ENCODE results near the gene TBCD. TPM values are rescaled to one million over a fixed set of nuclear protein-coding genes. Genes with fewer than 3 reads are reported as not detected.
"Not testable (repeated sequence)": the region's sequence is repeated elsewhere in the genome, so short reads cannot be mapped to it uniquely, and the experiment has no call there.

Gene TBCD
- total RNA-seq, 4 donors from 2014 or later, result 30.5 to 94.3 (median 51.8) TPM

GRCh38 chr17:82985973-82986372, 234.1 kb downstream of the TBCD start:
- no peak for TF ChIP-seq CTCF (IDR thresholded peaks at IDR 0.05)
- no peak for ATAC-seq (ENCODE audit: low FRiP score)
- no peak for DNase-seq (ENCODE audit: low spot score)

GRCh38 chr17:82989051-82989450, 237.2 kb downstream of the TBCD start:
- ATAC-seq (ENCODE audit: low FRiP score), result not testable (repeated sequence)

GRCh38 chr17:82989881-82990280, 238.0 kb downstream of the TBCD start:
- ATAC-seq (ENCODE audit: low FRiP score), result no peak
- no peak for DNase-seq (ENCODE audit: low spot score)
- no peak for TF ChIP-seq CTCF (IDR thresholded peaks at IDR 0.05)

More at GRCh38 chr17:82989051-82989450, 237.2 kb downstream of the TBCD start:
- not testable (repeated sequence) for DNase-seq (ENCODE audit: low spot score)

- ATAC-seq (ENCODE audit: low FRiP score) (no peak), DNase-seq (ENCODE audit: low spot score) (no peak)
- no peak for TF ChIP-seq CTCF (IDR thresholded peaks at IDR 0.05)
These were observed 241.1 kb downstream of the TBCD start for GRCh38 chr17:82993005-82993404.

Other genes with a start within 250 kb of the TBCD start
- 10 to 100 TPM; 35.8 to 61.0 (median 38.4) TPM for gene FOXK2, start 232.3 kb upstream of the TBCD start, total RNA-seq
- 100 to 1,000 TPM in 1 of 4 donors, 10 to 100 TPM in 3; 63.0 to 139 (median 86.0) TPM for gene WDR45B, start 103.6 kb upstream of the TBCD start, total RNA-seq
- 10 to 100 TPM in 1 of 4 donors, 1 to 10 TPM in 3; 8.0 to 12.3 (median 9.6) TPM for gene RAB40B, start 53.4 kb upstream of the TBCD start, total RNA-seq
- gene FN3KRP, start 35.4 kb upstream of the TBCD start, total RNA-seq, result 10 to 100 TPM in 2 of 4 donors, 1 to 10 TPM in 2; 6.4 to 18.8 (median 12.3) TPM
- 10 to 100 TPM in 1 of 4 donors, 1 to 10 TPM in 3; 2.8 to 13.0 (median 7.5) TPM for gene FN3K, start 16.4 kb upstream of the TBCD start, total RNA-seq
- gene ZNF750, start 88.0 kb downstream of the TBCD start, total RNA-seq, result not detected

Data from omental fat pad (tissue), 4 donors.